ENCODE results near the gene TBC1D7.

DNA sequence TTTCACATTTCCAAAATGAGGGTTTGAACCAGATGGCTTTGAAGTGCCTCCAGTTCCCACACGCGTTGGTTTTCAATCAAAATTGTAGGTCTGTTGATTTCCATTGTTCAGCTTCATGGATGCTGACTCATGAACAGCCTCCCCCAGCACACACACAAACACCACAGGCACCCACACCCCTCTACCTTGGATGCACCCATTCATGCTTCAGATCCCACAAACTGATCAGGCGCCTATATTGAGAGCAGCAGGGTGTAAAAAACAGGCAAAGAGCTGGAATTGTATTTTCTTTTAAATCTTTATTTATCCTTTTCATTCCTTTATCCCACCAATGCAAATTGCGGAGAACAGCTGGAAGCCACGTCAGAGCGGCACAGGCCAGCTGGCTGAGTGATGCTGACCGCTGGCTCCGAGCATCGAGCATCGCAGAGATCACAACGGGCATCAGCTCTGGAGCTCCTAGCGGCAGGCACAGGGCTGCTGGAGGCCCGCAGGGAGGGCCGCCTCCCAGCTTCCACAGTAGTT lies 29.3 kb upstream of the TBC1D7 start:
- TF ChIP-seq, protein P1, sequence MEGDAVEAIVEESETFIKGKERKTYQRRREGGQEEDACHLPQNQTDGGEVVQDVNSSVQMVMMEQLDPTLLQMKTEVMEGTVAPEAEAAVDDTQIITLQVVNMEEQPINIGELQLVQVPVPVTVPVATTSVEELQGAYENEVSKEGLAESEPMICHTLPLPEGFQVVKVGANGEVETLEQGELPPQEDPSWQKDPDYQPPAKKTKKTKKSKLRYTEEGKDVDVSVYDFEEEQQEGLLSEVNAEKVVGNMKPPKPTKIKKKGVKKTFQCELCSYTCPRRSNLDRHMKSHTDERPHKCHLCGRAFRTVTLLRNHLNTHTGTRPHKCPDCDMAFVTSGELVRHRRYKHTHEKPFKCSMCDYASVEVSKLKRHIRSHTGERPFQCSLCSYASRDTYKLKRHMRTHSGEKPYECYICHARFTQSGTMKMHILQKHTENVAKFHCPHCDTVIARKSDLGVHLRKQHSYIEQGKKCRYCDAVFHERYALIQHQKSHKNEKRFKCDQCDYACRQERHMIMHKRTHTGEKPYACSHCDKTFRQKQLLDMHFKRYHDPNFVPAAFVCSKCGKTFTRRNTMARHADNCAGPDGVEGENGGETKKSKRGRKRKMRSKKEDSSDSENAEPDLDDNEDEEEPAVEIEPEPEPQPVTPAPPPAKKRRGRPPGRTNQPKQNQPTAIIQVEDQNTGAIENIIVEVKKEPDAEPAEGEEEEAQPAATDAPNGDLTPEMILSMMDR (IDR thresholded peaks at IDR 0.05 in 8 of 11, conservative IDR thresholded peaks at IDR 0.05 in 3 of 11), result no peak
- no peak for TF ChIP-seq POLR2A (IDR thresholded peaks at IDR 0.05)
